ENCODE data around the gene GLS.
"Not testable (repeated sequence)": the region's sequence is repeated elsewhere in the genome, so short reads cannot be mapped to it uniquely, and the experiment has no call there.

The GLS gene

GRCh38 chr2:190929919-190930318 is 49.3 kb downstream of the GLS start:
- in situ Hi-C loops (cut with MboI; ENCODE audit: low sequenced_read_pairs): no loop called here

GRCh38 chr2:190930411-190930810 is 49.8 kb downstream of the GLS start:
- in situ Hi-C loops (cut with MboI; ENCODE audit: low sequenced_read_pairs): no loop called here

GRCh38 chr2:190932514-190932913 is 51.9 kb downstream of the GLS start:
- in situ Hi-C loops (cut with MboI; ENCODE audit: low sequenced_read_pairs): no loop called here

- in situ Hi-C loops (cut with MboI; ENCODE audit: low sequenced_read_pairs): no loop called here
These were observed 52.7 kb downstream of the GLS start for GRCh38 chr2:190933361-190933760.

GRCh38 chr2:190935054-190935453 is 54.4 kb downstream of the GLS start:
- in situ Hi-C loops (cut with MboI; ENCODE audit: low sequenced_read_pairs): no loop called here

- in situ Hi-C loops (cut with MboI; ENCODE audit: low sequenced_read_pairs): no loop called here
These were observed 58.2 kb downstream of the GLS start for GRCh38 chr2:190938771-190939335.

- in situ Hi-C loops (cut with MboI; ENCODE audit: low sequenced_read_pairs): no loop called here
These were observed 59.8 kb downstream of the GLS start for GRCh38 chr2:190940454-190940853.

- in situ Hi-C loops (cut with MboI; ENCODE audit: low sequenced_read_pairs): no loop called here
These were observed 61.0 kb downstream of the GLS start for GRCh38 chr2:190941571-190941970.

GRCh38 chr2:190942697-190943096 is 62.1 kb downstream of the GLS start:
- in situ Hi-C loops (cut with MboI; ENCODE audit: low sequenced_read_pairs): no loop called here

- in situ Hi-C loops (cut with MboI; ENCODE audit: low sequenced_read_pairs): no loop called here
These were observed 63.1 kb downstream of the GLS start for GRCh38 chr2:190943706-190944105.

- in situ Hi-C loops (cut with MboI; ENCODE audit: low sequenced_read_pairs): no loop called here
These were observed 66.5 kb downstream of the GLS start for GRCh38 chr2:190947141-190947540.

GRCh38 chr2:190947711-190948251 is 67.2 kb downstream of the GLS start:
- in situ Hi-C loops (cut with MboI; ENCODE audit: low sequenced_read_pairs): no loop called here

- in situ Hi-C loops (cut with MboI; ENCODE audit: low sequenced_read_pairs): no loop called here
These were observed 68.0 kb downstream of the GLS start for GRCh38 chr2:190948671-190949070.

GRCh38 chr2:190950566-190950991 is 70.0 kb downstream of the GLS start:
- in situ Hi-C loops (cut with MboI; ENCODE audit: low sequenced_read_pairs): no loop called here

- in situ Hi-C loops (cut with MboI; ENCODE audit: low sequenced_read_pairs): no loop called here
These were observed 72.6 kb downstream of the GLS start for GRCh38 chr2:190953257-190953656.

- in situ Hi-C loops (cut with MboI; ENCODE audit: low sequenced_read_pairs): no loop called here
These were observed 79.5 kb downstream of the GLS start for GRCh38 chr2:190959911-190960788.

GRCh38 chr2:190961117-190961516 is 80.5 kb downstream of the GLS start:
- in situ Hi-C loops (cut with MboI; ENCODE audit: low sequenced_read_pairs): not testable (repeated sequence)

- in situ Hi-C loops (cut with MboI; ENCODE audit: low sequenced_read_pairs): no loop called here
These were observed 81.4 kb downstream of the GLS start for GRCh38 chr2:190961918-190962487.

GRCh38 chr2:190963088-190963487 is 82.5 kb downstream of the GLS start:
- in situ Hi-C loops (cut with MboI; ENCODE audit: low sequenced_read_pairs): no loop called here

- in situ Hi-C loops (cut with MboI; ENCODE audit: low sequenced_read_pairs): no loop called here
These were observed 83.7 kb downstream of the GLS start for GRCh38 chr2:190964170-190964795.

GRCh38 chr2:190965580-190966222 is 85.1 kb downstream of the GLS start:
- in situ Hi-C loops (cut with MboI; ENCODE audit: low sequenced_read_pairs): no loop called here
